H4 (cell line): ENCODE results near the gene FREM1. TPM values are rescaled to one million over a fixed set of nuclear protein-coding genes. Genes with fewer than 3 reads are reported as not detected.
A peak's percentile ranks its signal among the peaks of the same experiment; 100 is the strongest.
"Not testable (repeated sequence)": the region's sequence is repeated elsewhere in the genome, so short reads cannot be mapped to it uniquely, and the experiment has no call there.

Experiments
- DNase-seq: peaks from one replicate; pipeline ENCODE4 v3.0.0-alpha.2; 2015; ENCODE audit warnings: low spot score
- total RNA-seq: library from RNA; depleted of rRNA; stranded (reverse); fragments of >200 nt; shearing (Covaris generic); gene quantifications from 2 replicates; pipeline ENCODE4 v1.2.3, GENCODE V29; 2014; rRNA removed

The FREM1 gene, protein sequence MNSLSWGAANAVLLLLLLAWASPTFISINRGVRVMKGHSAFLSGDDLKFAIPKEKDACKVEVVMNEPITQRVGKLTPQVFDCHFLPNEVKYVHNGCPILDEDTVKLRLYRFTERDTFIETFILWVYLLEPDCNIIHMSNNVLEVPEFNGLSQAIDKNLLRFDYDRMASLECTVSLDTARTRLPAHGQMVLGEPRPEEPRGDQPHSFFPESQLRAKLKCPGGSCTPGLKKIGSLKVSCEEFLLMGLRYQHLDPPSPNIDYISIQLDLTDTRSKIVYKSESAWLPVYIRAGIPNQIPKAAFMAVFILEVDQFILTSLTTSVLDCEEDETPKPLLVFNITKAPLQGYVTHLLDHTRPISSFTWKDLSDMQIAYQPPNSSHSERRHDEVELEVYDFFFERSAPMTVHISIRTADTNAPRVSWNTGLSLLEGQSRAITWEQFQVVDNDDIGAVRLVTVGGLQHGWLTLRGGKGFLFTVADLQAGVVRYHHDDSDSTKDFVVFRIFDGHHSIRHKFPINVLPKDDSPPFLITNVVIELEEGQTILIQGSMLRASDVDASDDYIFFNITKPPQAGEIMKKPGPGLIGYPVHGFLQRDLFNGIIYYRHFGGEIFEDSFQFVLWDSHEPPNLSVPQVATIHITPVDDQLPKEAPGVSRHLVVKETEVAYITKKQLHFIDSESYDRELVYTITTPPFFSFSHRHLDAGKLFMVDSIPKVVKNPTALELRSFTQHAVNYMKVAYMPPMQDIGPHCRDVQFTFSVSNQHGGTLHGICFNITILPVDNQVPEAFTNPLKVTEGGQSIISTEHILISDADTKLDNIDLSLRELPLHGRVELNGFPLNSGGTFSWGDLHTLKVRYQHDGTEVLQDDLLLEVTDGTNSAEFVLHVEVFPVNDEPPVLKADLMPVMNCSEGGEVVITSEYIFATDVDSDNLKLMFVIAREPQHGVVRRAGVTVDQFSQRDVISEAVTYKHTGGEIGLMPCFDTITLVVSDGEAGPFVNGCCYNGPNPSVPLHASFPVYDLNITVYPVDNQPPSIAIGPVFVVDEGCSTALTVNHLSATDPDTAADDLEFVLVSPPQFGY (N-terminal part only)
- total RNA-seq: 0.06 and 0.19 TPM in 2 replicates

- peak; percentile 10 for DNase-seq
These were observed at the start of gene FREM1 for GRCh38 chr9:14909961-14910805. Gene FREM1 (minus strand): TSS chr9:14910428. CDS start chr9:14868977, 41,451 bp downstream.

GRCh38 chr9:14958989-14959388 lies 48.8 kb upstream of the FREM1 start:
- no peak for DNase-seq

DNA sequence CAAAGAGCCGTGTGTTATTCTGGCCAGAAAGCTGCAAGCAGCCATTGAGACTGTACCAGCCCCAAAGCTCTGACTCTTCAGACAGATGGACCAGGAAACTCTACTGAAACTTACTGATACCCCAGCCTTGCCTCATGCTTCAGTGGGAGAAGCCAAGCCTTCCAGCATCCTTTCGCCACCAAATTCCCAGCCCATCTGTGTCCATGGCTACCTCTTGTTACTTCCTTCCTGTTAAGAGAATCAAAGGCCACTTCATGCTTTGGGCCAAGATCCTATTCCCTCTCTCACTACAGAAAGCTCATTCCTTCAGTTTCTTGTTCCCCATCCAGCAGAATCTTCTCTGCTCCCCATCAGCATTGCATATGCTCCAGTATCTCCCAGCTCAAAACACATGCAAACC lies 46.9 kb upstream of the FREM1 start:
- no peak for DNase-seq

DNA sequence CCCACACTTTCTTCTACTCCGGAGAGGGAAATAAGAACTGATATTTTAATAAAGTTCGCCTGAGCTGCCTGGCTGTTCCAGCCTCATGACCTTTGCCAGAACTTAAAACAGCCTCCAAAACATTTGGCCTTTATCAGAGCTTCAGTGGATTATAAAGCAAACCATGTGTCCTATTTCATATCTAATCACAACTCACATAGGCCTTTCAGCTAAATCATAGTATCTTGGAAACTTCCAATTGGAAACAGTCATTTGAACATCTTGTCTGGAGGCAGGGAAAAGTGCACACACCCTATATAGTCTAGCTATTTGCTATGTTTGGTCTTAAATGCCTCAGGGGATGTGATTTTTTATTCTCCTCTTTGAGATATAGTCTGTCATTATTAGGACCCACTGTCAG lies 46.0 kb upstream of the FREM1 start:
- no peak for DNase-seq

- peak; percentile 26 for DNase-seq
These were observed 35.1 kb upstream of the FREM1 start for GRCh38 chr9:14945351-14945750.

DNA sequence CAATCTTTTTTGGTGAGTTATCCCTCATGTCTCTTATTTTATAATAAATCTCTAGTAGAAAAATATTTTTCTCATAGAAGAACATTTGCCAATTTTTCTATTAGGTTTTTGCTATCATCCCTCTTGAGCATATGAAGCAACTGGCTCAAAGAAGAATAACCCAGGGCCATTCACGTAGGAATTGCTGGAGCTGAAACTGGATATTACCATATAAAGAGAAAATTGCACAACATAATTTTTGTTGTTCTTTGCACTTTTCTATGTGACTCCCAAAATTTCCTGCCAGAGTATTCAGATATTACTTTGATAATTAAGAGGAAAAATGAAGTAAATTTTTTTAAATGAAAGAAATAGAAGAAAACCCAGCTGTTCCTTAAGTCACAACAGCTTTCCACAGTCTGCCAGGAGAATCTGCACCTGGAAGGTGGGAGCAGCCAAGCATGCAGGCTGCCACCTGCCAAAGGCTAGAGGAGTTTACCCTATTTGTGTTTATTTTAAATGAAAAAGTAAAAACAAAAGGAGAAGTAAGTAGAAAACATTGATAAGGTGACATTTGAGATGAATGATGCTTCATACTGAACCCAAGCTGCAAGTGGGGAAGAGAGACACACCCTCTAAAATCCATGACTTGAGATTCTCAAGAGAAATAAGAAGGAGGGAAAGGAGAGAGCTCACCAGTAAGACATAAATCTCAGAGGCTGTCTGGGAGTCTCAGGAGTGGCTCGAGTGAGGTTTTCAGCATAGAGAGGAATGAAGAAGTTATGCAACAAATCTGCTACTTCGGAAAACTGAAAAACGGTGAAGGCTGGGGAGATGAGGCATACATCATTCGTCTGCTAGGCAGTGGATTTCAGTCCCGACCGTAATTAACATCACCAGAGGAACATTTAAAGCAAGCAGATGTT lies 31.5 kb upstream of the FREM1 start:
- DNase-seq: no peak

DNA sequence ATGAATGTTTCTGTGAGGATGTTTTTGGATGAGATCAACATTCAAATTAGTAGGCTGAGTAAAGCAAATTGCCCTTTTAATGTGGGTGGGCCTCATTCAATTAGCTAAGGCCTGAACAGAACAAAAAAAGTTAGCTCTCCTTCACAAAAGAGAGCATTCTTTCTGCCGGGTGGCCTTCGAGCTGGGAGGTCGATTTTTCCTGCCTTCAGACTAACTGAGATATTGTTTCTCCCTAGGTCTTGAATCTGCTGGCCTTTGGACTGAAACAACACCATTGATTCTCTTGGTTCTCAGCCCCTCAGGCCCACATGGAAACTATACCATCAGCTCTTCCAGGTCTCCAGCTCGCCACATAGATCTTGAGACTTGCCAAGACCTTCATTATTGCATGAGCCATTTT lies 29.1 kb upstream of the FREM1 start:
- DNase-seq: no peak

DNA sequence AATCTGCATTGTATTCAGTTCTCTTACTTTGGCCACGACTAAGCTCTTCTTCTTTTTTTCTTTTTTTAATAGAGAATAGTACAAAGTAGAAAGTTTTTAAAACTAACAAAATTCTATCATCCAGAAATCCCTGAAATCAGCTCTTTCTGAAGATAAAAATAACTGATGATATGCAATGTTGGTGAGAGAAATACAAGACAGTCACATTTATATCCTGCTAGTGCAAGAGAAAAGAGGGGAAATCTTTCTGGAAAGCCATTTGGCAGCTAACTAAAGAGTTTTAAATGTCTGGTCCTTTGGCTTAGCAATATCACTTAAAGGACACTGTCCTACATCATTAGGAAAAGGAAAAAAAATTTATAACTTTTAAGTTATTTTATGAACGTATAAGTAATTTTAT lies 27.0 kb upstream of the FREM1 start:
- DNase-seq: no peak

DNA sequence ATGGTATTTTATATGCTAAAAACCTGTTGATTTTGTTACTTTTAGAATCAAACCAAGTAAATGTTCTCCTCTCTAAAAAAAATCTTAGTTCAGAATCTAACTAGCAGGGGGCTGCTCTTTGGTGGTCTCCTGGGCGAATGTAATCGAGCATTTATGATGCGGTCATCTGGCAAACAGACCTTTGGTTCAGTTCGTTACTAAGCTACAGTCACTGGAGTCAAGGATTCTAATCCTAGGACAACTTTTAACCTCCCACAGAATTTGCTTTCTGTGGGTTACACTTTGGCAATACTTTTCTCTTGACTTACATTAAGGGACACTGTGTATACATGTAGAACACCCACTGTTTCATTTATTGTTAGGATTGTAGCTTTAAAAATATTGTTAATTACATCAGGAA lies 26.3 kb upstream of the FREM1 start:
- no peak for DNase-seq

DNA sequence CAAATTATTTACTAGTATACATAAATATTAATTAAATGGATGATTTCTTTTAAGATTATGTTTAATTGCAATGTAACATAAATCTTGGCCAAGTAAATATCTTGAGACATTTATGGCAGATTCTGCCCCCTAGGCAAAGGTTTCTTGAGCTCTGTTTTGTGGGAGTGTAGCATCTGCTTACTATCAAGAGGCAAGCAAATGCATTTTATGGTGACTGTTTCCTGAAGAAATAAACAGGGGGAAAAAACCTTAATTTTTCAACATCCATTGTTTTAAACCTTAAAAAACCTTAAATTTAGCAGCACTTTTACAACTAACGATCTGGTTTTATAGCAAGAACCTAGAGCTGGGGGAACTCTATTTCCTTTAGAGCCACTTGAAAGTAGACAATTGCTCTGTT lies 25.7 kb upstream of the FREM1 start:
- DNase-seq: no peak

GRCh38 chr9:14935106-14935751 lies 25.0 kb upstream of the FREM1 start:
- DNase-seq: no peak

DNA sequence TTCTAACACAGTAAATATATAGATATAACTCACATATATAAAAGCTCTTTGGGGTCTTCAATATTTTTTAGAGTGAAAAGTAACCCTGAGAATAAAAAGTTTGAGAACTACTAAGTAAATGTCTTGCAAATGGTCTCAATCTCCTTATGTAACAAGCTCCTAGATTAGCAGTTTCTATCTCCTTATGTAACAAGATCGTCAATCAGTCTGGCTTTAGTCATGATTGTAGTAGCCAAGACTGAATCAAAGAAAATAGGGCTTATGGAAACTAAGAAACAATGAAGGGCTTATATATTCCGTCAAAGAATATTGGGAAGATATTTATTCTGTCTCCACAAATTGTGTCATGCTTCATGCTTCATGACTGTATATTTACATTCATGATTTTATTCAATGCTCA lies 22.4 kb upstream of the FREM1 start:
- DNase-seq: no peak

DNA sequence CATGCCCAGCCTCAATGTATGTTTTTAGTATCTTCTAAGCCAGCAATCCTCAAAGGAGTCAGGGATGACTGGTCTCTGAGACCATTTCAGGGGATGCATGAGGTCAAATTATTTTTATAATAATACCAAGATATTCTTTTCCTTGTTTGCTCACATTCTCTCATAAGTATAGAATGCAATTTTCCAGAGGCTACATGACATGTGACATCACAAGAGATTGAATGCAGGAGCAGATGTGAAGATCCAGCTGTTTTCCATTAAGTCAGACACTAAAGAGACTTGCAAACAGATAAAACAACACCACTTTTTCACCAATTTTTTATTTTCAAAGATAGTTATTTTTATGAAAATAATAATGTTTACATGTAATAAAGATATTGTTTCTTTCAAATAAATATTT lies 22.0 kb upstream of the FREM1 start:
- no peak for DNase-seq

- no peak for DNase-seq
These were observed 16.9 kb upstream of the FREM1 start for GRCh38 chr9:14926941-14927624.

DNA sequence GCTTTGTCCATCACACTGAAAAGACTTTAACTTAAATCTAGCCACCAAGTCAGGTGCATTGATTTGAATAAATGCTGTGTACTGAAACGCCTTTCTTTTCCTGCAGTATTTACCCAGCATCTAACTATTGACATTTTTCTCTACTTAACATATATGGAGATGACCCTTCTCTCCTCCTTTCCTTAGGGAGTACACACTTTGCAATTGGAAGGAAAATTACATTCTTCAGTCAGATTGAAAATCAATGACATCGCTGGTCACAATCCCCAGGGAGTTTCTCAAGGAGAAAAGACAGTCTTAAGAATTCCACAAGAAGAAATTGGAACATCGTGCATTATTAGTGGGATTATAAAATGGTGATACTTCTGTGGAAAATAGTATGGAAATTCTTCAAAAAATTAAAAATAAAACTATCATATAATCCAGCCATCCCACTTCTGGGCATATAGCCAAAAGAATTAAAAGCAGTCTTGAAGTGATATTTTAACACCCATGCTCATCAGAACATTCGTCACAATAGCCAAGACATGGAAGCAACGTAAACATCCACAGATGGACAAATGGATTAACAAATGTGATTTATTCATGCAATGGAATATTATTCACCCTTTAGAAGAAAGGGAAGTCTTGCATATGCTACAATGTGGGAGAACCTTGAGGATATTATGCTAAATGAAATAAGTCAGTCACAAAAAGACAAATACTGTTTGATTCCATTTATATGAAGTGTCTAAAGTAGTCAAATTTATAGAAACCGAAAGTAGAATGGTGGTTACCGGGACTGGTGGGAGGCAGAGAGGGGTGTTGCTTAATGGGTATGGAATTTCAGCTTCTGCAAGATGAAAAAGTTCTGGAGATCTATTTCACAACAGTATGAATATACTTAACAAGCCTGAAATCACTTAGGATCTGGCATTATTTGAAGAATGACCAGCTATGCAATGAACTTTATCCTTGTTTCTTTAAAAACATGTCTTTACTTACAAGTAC lies 14.3 kb upstream of the FREM1 start:
- DNase-seq: peak; percentile 48

GRCh38 chr9:14923701-14924100 lies 13.5 kb upstream of the FREM1 start:
- no peak for DNase-seq

- DNase-seq: not testable (repeated sequence)
These were observed 10.6 kb upstream of the FREM1 start for GRCh38 chr9:14920805-14921204.

DNA sequence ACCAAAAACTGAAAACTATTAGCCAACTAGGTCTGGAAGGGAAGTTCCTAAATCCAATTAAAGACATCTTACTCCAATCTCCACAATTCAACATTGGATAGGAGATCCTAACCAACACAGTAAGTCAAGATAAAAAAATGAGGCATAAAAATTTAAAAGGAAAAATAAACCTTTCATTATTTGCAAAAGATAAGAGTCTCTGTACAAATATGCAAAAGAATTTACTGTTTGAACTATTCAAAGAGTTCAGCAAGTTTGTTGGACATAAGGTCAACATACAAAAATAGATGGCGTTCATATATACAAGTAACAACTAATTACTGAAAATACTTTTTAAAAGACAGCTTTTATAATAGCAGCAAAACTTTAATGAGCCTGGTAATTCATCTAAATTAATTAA lies 3.1 kb upstream of the FREM1 start:
- DNase-seq: no peak
